Ovary (tissue), 9 donors: ENCODE results near the gene MCTP1. TPM values are rescaled to one million over a fixed set of nuclear protein-coding genes. Genes with fewer than 3 reads are reported as not detected.

Source experiments
- DNase-seq, 5 donors: peaks; one replicate each; pipeline ENCODE4 v3.0.0-alpha.2; 2019 to 2020
- H3K27ac ChIP-seq, 2 donors: fragments of 200-600 bp; one replicate each; pipeline versions ENCODE4 v1.5.1 to v1.8.0; 2019 to 2022
- H3K27me3 ChIP-seq: fragments of 200-600 bp; one replicate; pipeline ENCODE4 v1.8.0; 2022
- H3K36me3 ChIP-seq: fragments of 200-600 bp; sonication (generic); one replicate; pipeline ENCODE4 v1.5.1; 2019
- H3K4me1 ChIP-seq: one replicate; pipeline ENCODE4 v1.8.1; 2013; ENCODE audit warnings: mild to moderate bottlenecking, moderate library complexity; ENCODE audit not compliant: insufficient read depth
- H3K4me3 ChIP-seq: fragments of 200-600 bp; sonication (generic); one replicate; pipeline ENCODE4 v1.5.1; 2017
- H3K9me3 ChIP-seq, 2 donors: fragments of 200-600 bp in 1 of 2; sonication (generic) in 1 of 2; one replicate each; pipeline versions ENCODE4 v1.5.1 to v1.8.1; 2013 to 2019; ENCODE audit warnings: mild to moderate bottlenecking in 1 of 2, moderate library complexity in 1 of 2
- CTCF ChIP-seq, 3 donors: fragments of 450-650 bp in 2 of 3; fragments of 200-600 bp in 1 of 3; IDR thresholded peaks; one replicate each; pipeline versions ENCODE4 v1.5.1 to v1.8.0; 2016 to 2022; ENCODE audit warnings: antibody characterized with exemption in 3 of 3, mild to moderate bottlenecking in 1 of 3
- EP300 ChIP-seq: sonication (generic); formaldehyde crosslinking; IDR thresholded peaks from one replicate; pipeline ENCODE4 v1.6.1; 2017; ENCODE audit warnings: antibody characterized with exemption
- POLR2A ChIP-seq: fragments of 450-650 bp; IDR thresholded peaks from one replicate; pipeline ENCODE4 v1.6.1; 2017; ENCODE audit warnings: antibody characterized with exemption, mild to moderate bottlenecking, moderate library complexity
- WGBS, 3 donors: extraction: QIAGEN DNeasy Blood & Tissue Kit in 1 of 3; methylation state at CpG; one replicate each; pipeline versions ENCODE4 v1.1.5 to v1.1.7; 2013 to 2017; 5-methylcytosine and 5-hydroxymethylcytosine counted together
- intact Hi-C, 4 donors: fragments of 100-400 bp; cut with DNase I; formaldehyde crosslinking; loops; one replicate each; pipeline versions ENCODE4 v1.11.0 to v1.15.1; 2022 to 2023
- polyA plus RNA-seq, 2 donors: library from polyadenylated mRNA; stranded (reverse); fragments of 200-250 nt in 1 of 2; fragments of 350-450 nt in 1 of 2; fragmentation: Illumina TruSeq in 1 of 2; extraction: RNeasy Lipid Tissue Mini Kit (QIAGEN cat#74804) in 1 of 2; gene quantifications; one replicate each; pipeline ENCODE4 v1.2.3, GENCODE V29; 2013 to 2014
- total RNA-seq, 7 donors: library from RNA; depleted of rRNA in 2 of 7; stranded (reverse); fragments of >200 nt in 2 of 7; fragmentation: NEBNext Ultra II Directional in 3 of 7; extraction: Animal tissue kit (Norgen Biotek cat#: 25700) in 3 of 7; gene quantifications; one replicate each; pipeline versions ENCODE4 v1.1.0 to v1.2.4, GENCODE V29; 2016 to 2023
- donor health status: DM: no; HTN: no; CAD: no; lungs with moderate emphysema.
- donor health status: DM: no; HTN: no; CAD: no.
- donor health status: Bipolar disorder and iron deficiency.
- donor health status: DM: yes; HTN: yes; CAD: no.
- donor health status: DM: no; HTN: no; CAD: no.
- donor health status: DM: yes; HTN: yes; CAD: no.

MCTP1 gene
- total and polyA plus RNA-seq, 9 donors: 1.7 to 11.4 (median 5.0) TPM

GRCh38 chr5:95280401-95281095 lies 4.3 kb downstream of the MCTP1 start:
- H3K4me3 ChIP-seq: no peak overlapping the region
- H3K36me3 ChIP-seq: no peaks in the 10 kb centered on the region
- intact Hi-C loops: no loop called here
- H3K27ac ChIP-seq: no peak overlapping the region
- no peak for DNase-seq
- no peaks in the 10 kb centered on the region for H3K27me3 ChIP-seq
- no peak for TF ChIP-seq EP300
- TF ChIP-seq CTCF (IDR thresholded peaks at IDR 0.05): no peak
- no peak for TF ChIP-seq POLR2A
- H3K4me1 ChIP-seq: peaks cover 1% of the 10 kb centered on the region
- 22 to 38% (median 23%) methylated on average over 8 of the region's 8 CpGs for WGBS, 3 donors
- H3K9me3 ChIP-seq: no peaks in the 10 kb centered on the region

GRCh38 chr5:95274011-95274410 lies 10.9 kb downstream of the MCTP1 start:
- Histone ChIP-seq H3K4me1 (no peaks in the 10 kb centered on the region), H3K27me3 (no peaks in the 10 kb centered on the region), H3K36me3 (no peaks in the 10 kb centered on the region), H3K4me3 (no peak overlapping the region), H3K27ac (no peak overlapping the region), H3K9me3 (no peaks in the 10 kb centered on the region)
- DNase-seq: no peak
- no peak for TF ChIP-seq EP300
- intact Hi-C loops: no loop called here
- WGBS, 3 donors: 60 to 72% (median 65%) methylated on average over 5 of the region's 5 CpGs

DNA sequence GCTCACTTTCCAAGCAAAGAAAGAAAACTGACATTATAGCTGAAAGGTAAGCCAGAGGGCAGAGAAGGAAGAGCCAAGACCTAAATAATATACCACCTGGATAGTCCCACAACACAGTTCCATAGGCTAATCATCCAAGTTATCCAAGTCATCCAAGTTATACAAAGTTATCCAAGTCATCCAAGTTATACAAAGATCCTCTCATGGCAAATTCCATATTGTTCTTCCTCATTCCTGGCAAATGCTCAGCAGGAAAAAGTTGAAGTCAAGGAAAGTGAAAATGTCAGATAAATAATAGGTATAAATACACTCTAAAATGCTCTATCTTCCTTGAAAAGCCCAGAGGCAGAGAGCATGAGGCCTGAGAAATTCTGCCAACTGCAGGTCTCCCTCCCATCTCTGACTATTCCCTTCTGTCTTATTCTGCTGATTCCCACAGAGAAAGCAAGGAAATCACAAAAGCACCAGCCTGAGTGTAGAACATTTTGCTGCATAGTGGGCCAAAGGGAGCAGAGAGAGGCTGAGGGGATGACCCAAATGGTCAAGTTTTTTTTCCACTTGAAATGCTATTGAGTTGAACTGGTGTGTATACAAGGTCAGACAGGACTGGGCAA lies 12.5 kb downstream of the MCTP1 start:
- DNase-seq: no peak
- Histone ChIP-seq H3K9me3 (no peaks in the 10 kb centered on the region), H3K4me1 (no peaks in the 10 kb centered on the region), H3K27me3 (no peaks in the 10 kb centered on the region), H3K36me3 (no peaks in the 10 kb centered on the region), H3K4me3 (no peak overlapping the region), H3K27ac (no peak overlapping the region)
- intact Hi-C loops: no loop called here
- TF ChIP-seq EP300: no peak
- TF ChIP-seq CTCF (IDR thresholded peaks at IDR 0.05): no peak
- TF ChIP-seq POLR2A: no peak

GRCh38 chr5:95262933-95263660 lies 21.8 kb downstream of the MCTP1 start:
- H3K36me3 ChIP-seq: no peaks in the 10 kb centered on the region
- intact Hi-C loops: no loop called here
- H3K27ac ChIP-seq: no peak overlapping the region
- WGBS, 3 donors: 57 to 64% (median 63%) methylated on average over 3 of the region's 3 CpGs
- no peak overlapping the region for H3K4me3 ChIP-seq
- H3K9me3 ChIP-seq: no peaks in the 10 kb centered on the region
- TF ChIP-seq EP300 (no peak), CTCF (IDR thresholded peaks at IDR 0.05) (no peak), POLR2A (no peak)
- H3K27me3 ChIP-seq: no peaks in the 10 kb centered on the region
- H3K4me1 ChIP-seq: no peaks in the 10 kb centered on the region
- no peak for DNase-seq
